Immature natural killer cell (primary cell): ENCODE data around the gene PHF19. TPM values are rescaled to one million over a fixed set of nuclear protein-coding genes. Genes with fewer than 3 reads are reported as not detected.
A peak's percentile ranks its signal among the peaks of the same experiment; 100 is the strongest.

Source experiments
- DNase-seq, 3 donors: peaks; one replicate each; pipeline ENCODE4 v3.0.0; 2022; ENCODE audit warnings: mixed read lengths in 1 of 3
- H3K27ac Mint-ChIP-seq, 6 donors: one replicate each; pipeline ENCODE4 v1.8.0; 2020; ENCODE audit warnings: mixed read lengths in 6 of 6, mild to moderate bottlenecking in 5 of 6, inconsistent platforms in 4 of 6, moderate library complexity in 3 of 6
- H3K27me3 Mint-ChIP-seq, 3 donors: one replicate each; pipeline ENCODE4 v1.8.0; 2020 to 2021; ENCODE audit warnings: low read depth in 3 of 3, mild to moderate bottlenecking in 3 of 3, mixed read lengths in 3 of 3, moderate library complexity in 3 of 3, inconsistent platforms in 1 of 3
- H3K36me3 Mint-ChIP-seq, 3 donors: one replicate each; pipeline ENCODE4 v1.8.0; 2020; ENCODE audit warnings: mixed read lengths in 3 of 3, inconsistent platforms in 2 of 3, mild to moderate bottlenecking in 2 of 3
- H3K4me1 Mint-ChIP-seq, 2 donors: one replicate each; pipeline ENCODE4 v1.8.0; 2020; ENCODE audit warnings: inconsistent platforms in 2 of 2, mild to moderate bottlenecking in 2 of 2, mixed read lengths in 2 of 2, moderate library complexity in 1 of 2
- H3K4me3 Mint-ChIP-seq, 5 donors: one replicate each; pipeline ENCODE4 v1.8.0; 2020; ENCODE audit warnings: mild to moderate bottlenecking in 5 of 5, mixed read lengths in 5 of 5, inconsistent platforms in 3 of 5, moderate library complexity in 3 of 5
- H3K9me3 Mint-ChIP-seq, 6 donors: one replicate each; pipeline ENCODE4 v1.8.0; 2020; ENCODE audit warnings: mild to moderate bottlenecking in 6 of 6, mixed read lengths in 6 of 6, inconsistent platforms in 4 of 6, moderate library complexity in 3 of 6
- polyA plus RNA-seq, 3 donors: library from polyadenylated mRNA; unstranded; fragments of 300-500 nt; fragmentation: Illumina TruSeq; gene quantifications; one replicate each; pipeline ENCODE4 v1.2.3, GENCODE V29; 2021

The PHF19 gene
- polyA plus RNA-seq, 3 donors from 2014 or later, result 12.1 to 12.9 (median 12.8) TPM

DNA sequence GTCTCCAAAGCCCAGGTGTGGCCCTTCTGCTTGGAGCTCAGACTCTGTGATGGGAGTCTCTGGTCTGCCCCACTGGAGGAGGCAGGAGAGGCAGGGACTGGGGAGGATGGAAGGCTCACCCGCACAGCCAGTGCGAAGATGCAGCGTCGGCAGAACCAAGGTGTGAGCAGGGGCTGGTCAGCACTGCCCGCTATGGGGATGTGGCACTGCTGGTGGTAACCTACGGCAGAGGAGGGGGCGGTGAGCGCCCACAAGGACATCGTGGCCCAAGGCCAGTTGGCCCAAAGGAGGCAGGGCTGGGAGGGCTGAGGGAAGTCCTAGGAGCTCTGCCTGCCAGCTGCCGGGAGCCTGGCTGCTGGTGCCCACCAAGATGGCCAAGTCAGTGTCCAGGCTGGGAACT lies 7.3 kb downstream of the PHF19 start:
- peaks cover 14 to 21% of the 10 kb centered on the region in 2 donors for H3K4me1 Mint-ChIP-seq
- H3K36me3 Mint-ChIP-seq, result peaks cover 5 to 18% (median 8%) of the 10 kb centered on the region in 3 donors
- H3K4me3 Mint-ChIP-seq, result peak overlapping the region in 1 of 5 donors; percentile 92

DNA sequence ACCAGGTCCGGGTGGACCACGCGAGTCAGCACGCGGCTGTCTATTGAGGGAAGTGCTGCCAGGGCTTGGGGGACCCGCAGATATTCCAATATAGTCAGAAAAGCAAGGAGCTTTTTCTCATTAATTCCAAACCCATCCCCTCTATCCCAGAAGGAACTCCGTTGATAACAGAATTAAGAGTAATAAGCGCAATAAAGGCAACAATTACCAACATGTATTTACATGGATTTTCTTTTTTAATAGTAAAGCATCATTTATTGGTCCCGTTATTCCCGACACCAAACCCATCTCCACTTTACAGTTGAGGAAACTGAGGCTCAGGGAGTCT lies 7.7 kb downstream of the PHF19 start:
- H3K27me3 Mint-ChIP-seq, result peaks cover 2 to 3% (median 2%) of the 10 kb centered on the region in 3 donors
- H3K36me3 Mint-ChIP-seq, result peaks cover 5 to 18% (median 8%) of the 10 kb centered on the region in 3 donors
- peak overlapping the region; percentile 92 to 98 (median 96) for H3K4me3 Mint-ChIP-seq

More for the DNA sequence above, 7.3 kb downstream of the PHF19 start:
- Mint-ChIP-seq H3K27me3 (peaks cover 2 to 3% (median 2%) of the 10 kb centered on the region in 3 donors), H3K27ac (peak overlapping the region in 5 of 6 donors; percentile 90 to 99 (median 96)), H3K9me3 (no peaks in the 10 kb centered on the region)
- no peak for DNase-seq

DNA sequence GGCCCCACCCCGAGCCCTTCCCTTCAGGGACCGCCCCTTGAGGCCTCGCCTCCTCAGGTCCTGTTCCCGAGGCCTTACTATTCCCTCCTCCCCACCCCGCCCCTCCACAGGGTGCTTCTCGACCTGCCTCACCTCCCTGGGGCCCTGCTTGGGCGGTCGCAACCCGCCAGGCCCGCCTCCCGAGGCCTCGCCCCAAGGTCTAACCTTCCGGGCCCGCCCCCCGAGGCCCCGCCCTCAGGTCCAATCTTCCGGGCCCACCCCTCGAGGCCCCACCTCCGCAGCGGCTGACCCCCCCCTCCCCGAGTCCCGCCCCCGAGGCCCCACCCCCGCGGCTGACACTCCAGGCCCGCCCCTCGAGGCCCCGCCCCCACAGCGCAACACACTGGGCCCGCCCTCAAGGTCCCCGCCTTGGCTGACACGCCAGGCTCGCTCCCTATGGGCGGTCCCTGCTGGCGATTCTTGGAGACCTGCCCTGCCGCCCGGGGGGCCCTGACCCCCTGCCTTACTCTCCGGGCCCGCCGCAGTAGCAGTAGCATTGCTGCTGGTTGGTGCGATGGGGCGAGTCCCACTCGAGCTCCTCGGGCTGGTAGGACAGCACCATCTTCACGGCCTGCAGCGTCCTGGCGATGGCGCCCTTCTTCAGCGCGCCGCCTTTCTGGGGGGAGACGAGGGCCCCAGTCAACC lies 8.2 kb downstream of the PHF19 start:
- Mint-ChIP-seq H3K27me3 (peaks cover 2 to 3% (median 2%) of the 10 kb centered on the region in 3 donors), H3K9me3 (no peaks in the 10 kb centered on the region), H3K4me1 (peaks cover 14 to 18% of the 10 kb centered on the region in 2 donors), H3K36me3 (peaks cover 8 to 18% (median 12%) of the 10 kb centered on the region in 3 donors), H3K27ac (peak overlapping the region; percentile 90 to 99 (median 97)), H3K4me3 (peak overlapping the region; percentile 92 to 98 (median 96))
- DNase-seq, result peak; percentile 93 to 96 (median 94)

More for the DNA sequence above, 7.7 kb downstream of the PHF19 start:
- Mint-ChIP-seq H3K9me3 (no peaks in the 10 kb centered on the region), H3K4me1 (peaks cover 14 to 18% of the 10 kb centered on the region in 2 donors), H3K27ac (peak overlapping the region; percentile 90 to 99 (median 97))
- DNase-seq, result no peak

DNA sequence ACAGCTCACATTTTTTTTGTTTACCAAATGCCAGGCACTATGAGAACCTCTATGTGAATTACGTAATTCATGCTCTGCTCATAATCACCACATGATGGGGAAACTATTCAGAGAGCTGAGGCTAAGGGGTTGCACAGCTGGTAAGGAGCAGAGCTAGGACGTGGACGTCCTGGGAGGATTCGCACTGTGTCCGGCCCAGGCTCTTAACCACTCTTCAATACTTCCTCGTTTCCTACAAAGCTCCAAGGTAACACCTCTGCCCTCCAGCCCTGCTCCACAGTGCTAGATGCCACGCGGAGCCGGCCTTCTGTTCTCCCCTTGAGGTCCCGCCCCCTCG lies 8.7 kb downstream of the PHF19 start:
- Mint-ChIP-seq H3K4me3 (peak overlapping the region; percentile 51 to 94 (median 64)), H3K36me3 (peaks cover 10 to 18% (median 13%) of the 10 kb centered on the region in 3 donors), H3K27me3 (peaks cover 2 to 3% (median 2%) of the 10 kb centered on the region in 3 donors), H3K27ac (peak overlapping the region; percentile 59 to 93 (median 76)), H3K4me1 (peaks cover 14 to 18% of the 10 kb centered on the region in 2 donors), H3K9me3 (no peaks in the 10 kb centered on the region)
- no peak for DNase-seq

DNA sequence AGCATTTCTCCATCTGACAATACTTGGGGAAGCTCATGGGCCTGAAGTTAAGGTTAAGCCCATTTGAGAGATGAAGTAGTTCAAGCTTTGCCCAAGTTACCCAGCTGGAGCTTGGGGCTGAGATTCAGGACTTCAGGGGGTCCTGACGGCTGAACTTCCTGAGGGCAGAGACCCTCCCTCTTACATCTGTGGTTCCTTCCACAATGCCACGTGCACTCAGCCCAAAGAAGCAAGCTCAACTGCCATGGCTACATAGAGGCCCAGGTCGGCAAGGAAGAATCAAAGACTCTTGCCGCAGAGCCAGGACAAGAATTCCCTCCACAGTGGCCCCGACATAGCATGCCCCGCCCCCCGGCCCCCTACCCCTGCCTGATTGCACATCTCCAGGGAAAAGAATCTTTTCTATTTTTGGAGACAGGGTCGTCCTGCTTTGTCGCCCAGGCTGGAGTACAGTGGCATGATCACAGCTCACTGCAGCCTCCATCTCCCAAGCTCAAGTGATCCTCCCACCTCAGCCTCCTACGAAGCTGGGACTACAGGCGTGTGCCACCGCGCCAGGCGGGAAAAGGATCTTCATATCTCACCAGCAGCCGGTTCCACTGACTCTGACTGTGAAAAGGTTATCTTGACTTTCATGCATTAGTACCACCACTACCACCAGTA lies 9.2 kb downstream of the PHF19 start:
- Mint-ChIP-seq H3K4me3 (peak overlapping the region; percentile 51 to 94 (median 64)), H3K27me3 (peaks cover 2 to 3% (median 2%) of the 10 kb centered on the region in 3 donors), H3K9me3 (no peaks in the 10 kb centered on the region), H3K27ac (peak overlapping the region; percentile 59 to 93 (median 74)), H3K36me3 (peaks cover 13 to 18% (median 15%) of the 10 kb centered on the region in 3 donors), H3K4me1 (peaks cover 14 to 18% of the 10 kb centered on the region in 2 donors)
- DNase-seq, result no peak

DNA sequence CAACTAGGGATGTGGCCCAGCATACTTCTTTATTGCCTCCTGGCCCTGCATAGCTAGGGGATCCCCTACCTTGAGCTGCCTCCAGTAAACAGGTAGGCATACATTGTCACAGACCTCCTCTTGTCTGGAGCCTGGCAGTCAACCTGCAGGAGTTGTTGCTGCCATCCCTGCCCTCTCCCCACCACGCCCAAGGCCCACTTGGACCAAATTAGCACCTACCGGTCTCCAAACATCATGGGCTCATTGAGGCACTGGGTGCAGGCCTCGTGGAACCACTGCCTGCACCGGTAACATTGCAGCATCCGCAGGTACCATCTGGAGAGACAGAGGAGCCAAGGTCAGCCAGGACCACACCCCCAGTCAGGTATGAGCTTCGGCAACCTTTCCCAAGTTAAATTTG lies 10.3 kb downstream of the PHF19 start:
- Mint-ChIP-seq H3K36me3 (peaks cover 8 to 12% (median 11%) of the 10 kb centered on the region in 3 donors), H3K27ac (peak overlapping the region in 1 of 6 donors; percentile 41), H3K9me3 (no peaks in the 10 kb centered on the region), H3K4me3 (no peak overlapping the region), H3K27me3 (peaks cover 2 to 3% (median 2%) of the 10 kb centered on the region in 3 donors), H3K4me1 (peaks cover 14 to 16% of the 10 kb centered on the region in 2 donors)
- no peak for DNase-seq

DNA sequence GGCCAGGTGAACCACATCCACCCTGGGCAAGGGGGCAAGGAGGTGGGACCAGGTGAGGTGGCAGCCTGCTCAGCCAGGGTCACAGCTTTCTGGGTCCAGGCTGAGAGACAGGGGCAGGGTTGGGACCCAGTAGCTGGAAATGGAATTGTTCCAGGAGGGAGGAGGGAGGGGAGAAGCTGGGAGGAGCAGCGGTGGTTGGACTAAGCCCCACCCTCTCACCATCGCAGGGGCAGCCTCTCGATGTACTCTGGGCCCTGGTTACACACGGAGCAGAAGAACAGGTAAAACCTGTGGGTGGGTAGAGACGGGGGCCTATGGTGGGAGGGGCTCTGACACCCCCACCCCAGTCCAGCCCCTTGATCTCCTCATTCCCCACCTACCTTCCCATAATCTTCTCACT lies 11.2 kb downstream of the PHF19 start:
- peak overlapping the region in 1 of 6 donors; percentile 40 for H3K27ac Mint-ChIP-seq
- H3K9me3 Mint-ChIP-seq, result no peaks in the 10 kb centered on the region
- peaks cover 2 to 3% (median 2%) of the 10 kb centered on the region in 3 donors for H3K27me3 Mint-ChIP-seq
- peaks cover 14 to 16% of the 10 kb centered on the region in 2 donors for H3K4me1 Mint-ChIP-seq
- peaks cover 8 to 15% (median 11%) of the 10 kb centered on the region in 3 donors for H3K36me3 Mint-ChIP-seq
- DNase-seq, result no peak
- no peak overlapping the region for H3K4me3 Mint-ChIP-seq

DNA sequence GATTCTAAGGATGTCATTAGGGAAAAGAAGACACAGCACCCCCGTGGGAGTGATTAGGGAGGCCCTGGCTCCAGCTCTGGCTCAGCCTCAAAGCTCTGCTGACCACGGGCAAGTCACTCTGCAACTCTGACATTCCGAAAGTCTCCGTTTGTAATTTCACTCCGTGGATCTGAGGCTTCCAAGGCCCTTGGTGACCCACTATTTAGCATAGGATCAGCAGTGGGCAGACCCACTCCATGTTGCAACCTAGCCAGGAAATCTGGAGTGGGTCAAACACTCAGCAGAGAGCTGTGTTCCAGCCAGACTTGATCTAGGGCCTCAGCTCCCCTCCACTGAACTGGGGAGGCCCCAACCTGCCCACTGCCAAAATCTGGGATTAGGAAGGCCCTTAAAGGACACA lies 11.8 kb downstream of the PHF19 start:
- no peak overlapping the region for H3K27ac Mint-ChIP-seq
- no peaks in the 10 kb centered on the region for H3K9me3 Mint-ChIP-seq
- H3K27me3 Mint-ChIP-seq, result peaks cover 2 to 3% (median 2%) of the 10 kb centered on the region in 3 donors
- H3K4me1 Mint-ChIP-seq, result peaks cover 14 to 16% of the 10 kb centered on the region in 2 donors
- H3K36me3 Mint-ChIP-seq, result peaks cover 8 to 19% (median 15%) of the 10 kb centered on the region in 3 donors
- no peak for DNase-seq
- no peak overlapping the region for H3K4me3 Mint-ChIP-seq

DNA sequence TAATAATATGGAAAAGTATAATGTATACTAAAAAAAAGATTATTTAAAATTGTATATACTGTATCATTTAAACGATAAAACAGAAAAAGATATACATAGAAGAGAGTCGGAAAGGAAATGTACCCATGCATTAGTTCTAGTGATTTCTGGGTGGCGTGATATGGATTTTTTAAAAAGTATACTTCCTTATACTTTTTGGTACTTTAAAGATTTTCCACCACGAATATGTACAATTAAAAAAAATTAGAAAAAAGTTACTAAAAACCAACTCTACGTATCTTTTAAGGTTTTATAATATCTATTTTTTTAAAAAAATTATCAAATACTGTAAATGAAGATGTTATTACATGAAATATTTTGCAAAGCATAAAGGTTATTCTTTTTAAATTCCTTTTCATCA lies 12.3 kb downstream of the PHF19 start:
- peaks cover 14 to 16% of the 10 kb centered on the region in 2 donors for H3K4me1 Mint-ChIP-seq
- no peak overlapping the region for H3K4me3 Mint-ChIP-seq
- no peak for DNase-seq
- no peaks in the 10 kb centered on the region for H3K9me3 Mint-ChIP-seq
- peaks cover 2 to 3% (median 2%) of the 10 kb centered on the region in 3 donors for H3K27me3 Mint-ChIP-seq
- H3K36me3 Mint-ChIP-seq, result peaks cover 11 to 19% (median 15%) of the 10 kb centered on the region in 3 donors
- no peak overlapping the region for H3K27ac Mint-ChIP-seq

DNA sequence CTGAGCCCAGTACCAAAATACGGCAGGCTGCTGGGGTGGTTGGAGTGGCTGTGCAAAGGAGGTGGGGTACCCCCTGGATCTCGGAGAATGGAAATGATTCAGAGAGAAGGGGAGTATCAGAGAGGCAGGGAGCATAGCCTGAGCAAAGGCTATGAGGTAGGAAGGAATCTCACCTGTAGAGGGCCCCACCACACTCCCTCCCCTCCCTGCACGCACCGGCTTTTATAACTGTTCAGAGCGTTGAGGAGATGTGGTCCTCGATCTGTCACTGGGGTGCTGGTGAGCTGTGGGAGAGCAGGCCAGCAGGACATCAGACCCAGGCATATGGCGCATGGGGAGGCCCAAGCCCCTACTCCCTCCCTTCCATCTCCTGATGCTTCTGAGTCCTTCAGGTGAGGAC lies 13.2 kb downstream of the PHF19 start:
- Mint-ChIP-seq H3K27ac (no peak overlapping the region), H3K4me3 (no peak overlapping the region), H3K9me3 (no peaks in the 10 kb centered on the region), H3K36me3 (peaks cover 14 to 20% (median 17%) of the 10 kb centered on the region in 3 donors), H3K27me3 (no peaks in the 10 kb centered on the region), H3K4me1 (peaks cover 7 to 10% of the 10 kb centered on the region in 2 donors)
- no peak for DNase-seq

DNA sequence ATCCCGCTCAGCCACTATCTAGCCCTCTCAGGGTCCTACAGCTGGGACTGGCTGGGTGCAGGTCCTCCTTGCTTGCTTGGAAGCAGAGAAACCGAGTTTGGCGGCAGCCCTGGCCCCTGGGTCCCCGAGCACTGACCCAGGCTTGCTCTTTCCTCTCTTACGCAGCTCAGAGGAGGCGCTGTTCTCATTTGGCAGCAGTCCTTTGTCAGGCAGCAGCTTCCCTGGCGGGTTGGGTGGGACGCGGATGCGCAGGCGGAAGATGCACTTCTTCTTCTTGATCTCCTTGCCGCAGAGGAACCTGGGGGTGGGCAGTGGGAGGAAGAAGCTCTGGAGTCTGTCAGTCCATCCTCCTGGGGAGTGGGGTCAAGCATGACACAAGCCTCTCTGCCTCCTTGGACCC lies 14.5 kb downstream of the PHF19 start:
- H3K27ac Mint-ChIP-seq, result no peak overlapping the region
- no peaks in the 10 kb centered on the region for H3K9me3 Mint-ChIP-seq
- no peak for DNase-seq
- H3K36me3 Mint-ChIP-seq, result peaks cover 18 to 24% (median 18%) of the 10 kb centered on the region in 3 donors
- peaks cover 0 to 2% (median 0%) of the 10 kb centered on the region in 3 donors for H3K27me3 Mint-ChIP-seq
- peaks cover 0 to 6% of the 10 kb centered on the region in 2 donors for H3K4me1 Mint-ChIP-seq
- no peak overlapping the region for H3K4me3 Mint-ChIP-seq

DNA sequence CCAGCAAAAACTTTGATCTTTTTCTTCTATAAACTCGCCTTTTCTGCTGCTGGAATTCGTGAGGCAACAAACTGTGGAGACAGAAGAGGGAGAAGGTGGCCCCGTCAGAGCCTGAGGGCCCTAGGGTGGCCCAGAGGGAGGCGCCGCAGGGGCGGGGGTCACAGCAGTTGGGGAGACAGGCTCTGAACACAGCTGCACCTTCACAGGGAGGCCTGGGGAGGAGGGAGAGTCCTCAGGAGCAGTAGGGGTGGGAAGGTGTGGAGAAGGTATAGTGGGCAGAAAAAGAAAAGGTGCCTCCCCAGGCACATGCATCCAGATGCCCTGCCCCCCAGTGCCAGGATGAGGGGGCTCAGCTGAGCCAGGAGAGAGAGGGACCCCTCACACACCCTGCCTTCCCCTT lies 15.1 kb downstream of the PHF19 start:
- DNase-seq, result no peak
- no peak overlapping the region for H3K27ac Mint-ChIP-seq
- no peaks in the 10 kb centered on the region for H3K9me3 Mint-ChIP-seq
- H3K4me1 Mint-ChIP-seq, result peaks cover 0 to 3% of the 10 kb centered on the region in 2 donors
- peaks cover 18 to 24% (median 18%) of the 10 kb centered on the region in 3 donors for H3K36me3 Mint-ChIP-seq
- H3K27me3 Mint-ChIP-seq, result peaks cover 0 to 2% (median 0%) of the 10 kb centered on the region in 3 donors
- no peak overlapping the region for H3K4me3 Mint-ChIP-seq

DNA sequence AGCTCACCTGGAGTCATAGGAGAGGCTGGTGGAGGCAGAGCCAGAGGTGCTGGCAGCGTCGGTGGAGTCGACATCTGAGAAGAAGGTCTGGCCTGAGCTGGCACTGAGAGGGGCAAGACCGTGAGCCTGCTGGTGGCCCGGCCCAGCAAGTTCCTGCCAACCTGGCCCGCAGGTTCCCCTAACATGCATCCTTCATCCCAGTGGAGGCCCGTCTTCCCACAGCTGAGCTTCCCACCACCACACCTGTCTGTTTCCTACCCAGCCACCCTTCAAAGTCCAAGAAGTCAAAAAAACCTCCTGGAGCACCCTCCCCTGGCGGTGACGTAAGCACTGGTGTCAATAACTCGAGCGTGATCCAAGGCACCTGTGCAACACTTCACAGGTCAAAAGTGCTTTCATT lies 16.9 kb downstream of the PHF19 start:
- DNase-seq, result no peak
- Mint-ChIP-seq H3K9me3 (no peaks in the 10 kb centered on the region), H3K36me3 (peaks cover 15 to 21% (median 18%) of the 10 kb centered on the region in 3 donors), H3K4me3 (no peak overlapping the region), H3K27me3 (peaks cover 0 to 2% (median 0%) of the 10 kb centered on the region in 3 donors), H3K4me1 (peaks cover 0 to 2% of the 10 kb centered on the region in 2 donors), H3K27ac (peak overlapping the region in 1 of 6 donors; percentile 67)

DNA sequence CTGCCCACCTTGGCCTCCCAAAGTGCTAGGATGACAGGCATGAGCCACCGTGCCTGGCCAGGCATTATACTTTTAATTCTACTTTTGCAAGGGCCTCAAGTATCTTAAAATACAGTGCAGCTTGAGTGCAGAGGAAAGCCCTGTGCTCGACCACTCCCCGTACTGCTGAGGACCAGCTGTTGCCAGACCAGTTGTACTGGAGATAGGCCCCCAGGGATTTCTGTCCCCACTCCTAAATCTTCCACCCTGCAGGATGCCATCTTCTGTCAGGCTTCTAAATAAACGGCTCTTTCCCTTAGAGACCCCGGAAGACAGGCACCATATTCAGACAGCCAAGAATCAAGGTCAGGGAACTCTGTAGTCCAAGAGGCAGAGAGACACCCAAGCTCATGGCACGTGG lies 17.6 kb downstream of the PHF19 start:
- H3K27me3 Mint-ChIP-seq, result peaks cover 0 to 2% (median 0%) of the 10 kb centered on the region in 3 donors
- H3K36me3 Mint-ChIP-seq, result peaks cover 15 to 22% (median 18%) of the 10 kb centered on the region in 3 donors
- no peak for DNase-seq
- H3K9me3 Mint-ChIP-seq, result no peaks in the 10 kb centered on the region
- no peak overlapping the region for H3K4me3 Mint-ChIP-seq
- H3K4me1 Mint-ChIP-seq, result peaks cover 0 to 2% of the 10 kb centered on the region in 2 donors
- no peak overlapping the region for H3K27ac Mint-ChIP-seq
